HG03378 (cell line): ENCODE measurements around the gene BACH2.

Source experiments
- ATAC-seq: cut with Tn5 transposase; IDR thresholded peaks from one replicate; pipeline ENCODE4 v1.9.1; 2021; ENCODE audit warnings: mild to moderate bottlenecking, moderate library complexity; ENCODE audit not compliant: unreplicated experiment

Gene BACH2

GRCh38 chr6:89956182-89956581, 340.5 kb downstream of the BACH2 start:
- no peak for ATAC-seq

DNA sequence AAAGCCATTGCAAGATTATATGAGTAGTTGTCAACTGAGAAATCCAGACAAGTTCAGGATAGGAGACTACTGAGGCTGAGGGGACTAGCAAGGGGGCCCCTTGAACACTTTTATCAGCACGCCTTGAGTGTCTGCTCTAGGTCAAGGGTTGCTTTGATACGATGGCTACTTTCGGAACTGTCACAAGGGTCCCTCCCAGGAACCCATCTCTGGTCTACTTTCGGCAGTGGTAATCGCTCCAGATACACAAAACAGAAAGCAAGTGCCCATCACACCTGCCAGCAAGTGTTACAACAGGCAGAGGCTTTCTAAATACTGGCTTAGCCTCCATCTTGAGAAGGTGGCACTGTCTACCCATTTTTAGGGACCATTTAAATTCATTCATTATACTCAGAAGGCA, 341.3 kb downstream of the BACH2 start:
- ATAC-seq: no peak

DNA sequence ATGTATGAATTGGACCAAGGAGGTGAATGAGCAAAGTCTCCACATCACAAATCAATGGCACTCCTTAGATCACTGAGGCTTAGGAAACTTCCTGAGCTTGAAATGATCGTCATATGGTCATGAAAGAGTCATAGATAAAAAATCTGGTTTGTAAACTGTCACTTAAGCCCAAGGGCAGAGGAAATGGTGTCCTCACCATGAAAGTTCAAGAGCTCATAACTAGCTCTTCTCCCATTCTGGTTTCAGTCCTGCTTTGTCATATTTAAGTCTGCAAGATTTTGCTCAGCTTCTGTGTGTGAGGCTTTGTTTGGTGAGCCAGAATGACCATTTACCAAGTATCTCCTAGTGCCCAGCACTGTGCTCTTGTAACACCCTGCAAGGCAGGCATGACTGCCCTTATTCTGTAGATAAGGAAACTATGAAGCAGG, 341.9 kb downstream of the BACH2 start:
- ATAC-seq: no peak

- ATAC-seq: no peak
These were observed 344.0 kb downstream of the BACH2 start for GRCh38 chr6:89952686-89953085.

DNA sequence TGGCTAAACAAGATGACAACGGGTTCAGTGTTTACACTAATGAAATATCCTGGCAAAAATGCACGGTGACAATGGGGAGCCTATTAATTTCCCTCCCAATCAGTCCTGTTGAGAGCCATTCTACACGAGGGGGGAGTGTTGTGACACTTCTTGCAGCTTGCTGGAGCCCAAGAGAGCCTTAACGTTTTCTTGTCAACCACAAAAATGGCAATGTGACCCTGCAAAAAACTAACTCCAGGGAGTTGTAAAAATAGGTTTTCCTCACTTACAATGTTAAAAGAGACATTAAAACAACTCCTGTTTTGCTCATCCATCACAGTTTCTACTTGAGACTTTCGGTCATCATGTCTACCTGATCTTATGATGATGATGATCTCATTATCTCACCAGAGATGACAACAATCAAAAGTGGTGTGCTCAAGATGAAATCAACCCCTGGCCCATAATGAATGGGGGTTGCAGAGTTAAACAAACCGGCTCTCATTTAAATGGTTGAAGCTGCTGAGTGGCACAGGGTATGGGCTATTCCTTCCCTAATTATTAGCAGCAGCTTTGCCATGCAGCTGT, 344.5 kb downstream of the BACH2 start:
- no peak for ATAC-seq

- ATAC-seq: no peak
These were observed 345.0 kb downstream of the BACH2 start for GRCh38 chr6:89951574-89952104.

- ATAC-seq: no peak
These were observed 345.7 kb downstream of the BACH2 start for GRCh38 chr6:89950879-89951391.

DNA sequence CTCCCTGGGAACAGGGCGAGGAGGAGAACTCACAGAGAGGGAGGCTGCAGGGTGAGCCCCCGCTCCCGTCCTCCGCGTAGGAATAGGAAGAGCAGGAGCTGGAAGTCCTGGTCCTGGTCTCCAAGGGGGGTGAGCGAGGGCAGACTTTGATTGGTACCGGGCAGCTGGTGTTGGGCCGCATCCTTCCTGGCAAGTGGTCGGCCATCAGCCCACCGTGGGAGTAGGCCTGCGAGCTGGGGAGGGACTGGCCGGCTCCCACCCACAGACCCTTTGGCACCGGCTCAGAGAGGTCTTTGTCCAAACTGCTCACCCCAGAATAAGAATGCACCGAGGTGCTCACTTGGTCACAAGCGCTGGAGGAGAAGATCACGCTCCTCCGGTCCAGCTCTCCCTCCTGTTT, 346.2 kb downstream of the BACH2 start:
- ATAC-seq: no peak

DNA sequence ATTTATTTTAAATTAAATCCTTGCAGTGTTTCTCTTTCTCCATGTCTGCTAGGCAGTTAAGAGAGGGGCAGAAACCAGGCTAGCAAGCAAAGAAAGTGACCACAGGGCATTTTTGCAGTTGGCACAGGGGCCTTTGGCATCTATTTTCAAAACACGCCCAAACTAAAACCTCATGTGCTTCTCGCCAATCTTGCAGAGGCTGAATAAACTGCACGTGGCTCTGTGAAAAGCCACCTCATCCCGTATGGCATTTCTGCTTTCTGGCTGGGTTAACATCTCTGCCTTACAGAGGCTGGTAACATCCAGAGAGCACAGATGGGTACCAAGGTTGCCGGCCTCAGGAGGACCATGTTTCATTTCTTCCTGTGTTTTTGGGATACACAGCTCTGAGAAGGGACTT, 347.8 kb downstream of the BACH2 start:
- no peak for ATAC-seq

- no peak for ATAC-seq
These were observed 351.7 kb downstream of the BACH2 start for GRCh38 chr6:89944826-89945407.

- no peak for ATAC-seq
These were observed 352.4 kb downstream of the BACH2 start for GRCh38 chr6:89944181-89944755.

DNA sequence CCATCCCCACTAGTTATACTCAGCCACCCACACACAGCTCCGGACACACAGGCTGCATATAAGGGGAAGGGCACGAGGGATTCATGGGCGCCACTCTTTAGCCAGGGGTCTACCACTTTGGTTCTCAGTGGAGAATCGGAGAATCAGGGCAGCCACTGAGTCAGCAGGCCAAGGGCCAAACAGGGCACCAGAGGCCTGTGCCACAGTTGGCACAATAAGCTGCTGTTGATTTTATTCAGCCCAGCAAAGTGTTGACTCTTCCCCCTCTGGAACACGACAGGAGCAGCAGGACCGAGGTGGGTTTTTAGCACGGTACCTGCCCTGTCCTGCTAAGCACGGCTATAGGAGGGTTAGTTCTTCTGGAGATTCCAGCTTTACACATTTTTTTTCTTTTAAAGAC, 354.0 kb downstream of the BACH2 start:
- no peak for ATAC-seq

GRCh38 chr6:89941763-89942497, 354.7 kb downstream of the BACH2 start:
- no peak for ATAC-seq

- ATAC-seq: no peak
These were observed 355.4 kb downstream of the BACH2 start for GRCh38 chr6:89941031-89941762.

DNA sequence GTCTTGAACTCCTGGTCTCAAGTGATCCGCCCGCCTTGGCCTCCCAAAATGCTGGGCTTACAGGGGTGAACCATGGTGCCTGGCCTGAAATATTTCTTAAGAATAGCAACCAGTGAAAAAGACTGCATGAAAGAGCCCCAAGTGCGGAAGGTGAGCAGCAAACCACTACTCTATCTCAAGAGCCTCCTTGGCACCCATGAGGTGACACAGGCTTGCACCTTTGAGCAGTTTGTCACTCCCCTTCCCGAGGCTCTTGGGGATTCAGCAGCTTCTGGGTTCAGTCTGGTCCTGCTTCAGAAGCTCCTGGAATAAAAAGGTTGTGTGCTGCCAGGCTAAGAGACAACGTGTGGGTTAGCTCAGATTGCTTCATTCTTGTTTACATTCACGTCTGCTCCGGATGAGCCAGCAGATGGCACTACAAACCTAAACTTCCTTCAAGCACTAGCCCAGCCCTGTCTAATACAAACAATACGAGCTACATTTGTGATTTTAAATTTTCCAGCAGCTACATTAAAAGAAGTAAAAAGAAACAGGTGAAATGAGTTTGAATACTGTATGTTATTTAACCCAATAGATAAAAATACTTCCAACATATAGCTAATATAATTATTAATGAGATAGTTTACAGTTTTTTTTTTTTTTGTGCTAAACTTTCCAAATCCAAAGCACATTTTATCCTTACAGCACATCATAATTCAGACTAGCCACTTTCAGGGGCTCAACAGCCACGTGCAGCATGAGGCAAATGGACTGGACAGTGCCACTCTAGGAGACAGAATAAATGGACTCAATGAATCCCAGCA, 356.2 kb downstream of the BACH2 start:
- peak; percentile 86 for ATAC-seq

DNA sequence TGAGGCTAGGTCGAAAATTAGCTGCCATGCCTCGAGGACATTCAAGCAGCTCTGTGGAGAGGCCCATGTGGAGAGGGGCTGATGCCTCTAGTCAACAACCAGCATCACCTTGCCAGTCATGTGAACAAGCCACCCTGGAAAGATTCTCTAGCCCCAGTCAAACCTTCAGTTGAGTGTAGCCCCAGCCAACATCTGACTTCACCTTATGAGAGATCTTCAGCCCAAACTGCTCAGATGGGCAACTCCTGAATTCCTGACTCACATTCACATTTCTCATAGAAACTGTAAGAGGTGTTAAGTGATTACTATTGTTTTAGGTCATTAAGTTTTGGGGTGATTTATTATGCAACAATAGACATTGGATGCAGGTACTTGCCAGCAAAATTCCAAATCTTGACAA, 357.5 kb downstream of the BACH2 start:
- no peak for ATAC-seq

DNA sequence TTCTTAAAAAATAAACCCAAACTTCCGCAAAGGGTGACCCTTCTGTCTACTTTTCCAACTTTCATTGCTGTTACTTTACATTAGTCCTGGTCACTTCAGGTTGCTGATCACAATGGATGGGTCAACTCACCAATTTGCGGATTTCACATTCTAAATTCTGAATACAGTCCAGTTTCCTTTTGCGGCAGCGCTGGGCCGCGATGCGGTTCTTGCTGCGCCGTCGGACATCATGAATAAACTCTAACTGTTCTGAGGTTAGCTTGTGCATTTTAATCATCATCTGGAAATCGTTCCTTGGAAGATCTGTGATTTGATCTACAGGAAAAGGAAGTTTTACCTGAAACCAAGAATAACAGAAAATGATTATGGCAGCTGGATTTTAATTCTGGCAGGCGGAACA, 358.6 kb downstream of the BACH2 start:
- ATAC-seq: no peak

DNA sequence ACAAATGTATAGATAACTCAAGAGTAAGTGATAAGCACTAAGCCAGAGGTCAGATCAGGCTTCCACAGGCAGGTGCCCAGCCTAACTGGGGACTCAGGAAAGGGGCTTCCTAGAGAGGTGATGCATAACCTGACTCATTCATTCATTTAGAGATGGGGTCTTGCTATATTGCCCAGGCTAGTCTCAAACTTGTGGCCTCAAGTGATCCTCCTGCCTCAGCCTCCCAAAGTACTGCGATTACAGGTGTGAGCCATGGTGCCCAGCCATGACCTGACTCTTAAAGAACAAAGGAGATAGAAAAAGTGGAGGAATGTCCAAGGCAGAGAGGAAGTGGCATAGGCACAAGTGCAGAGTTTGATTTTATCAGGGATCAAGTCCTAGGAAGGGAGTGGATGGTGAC, 360.5 kb downstream of the BACH2 start:
- ATAC-seq: no peak

GRCh38 chr6:89934685-89935366, 361.8 kb downstream of the BACH2 start:
- no peak for ATAC-seq
